VCaP (cell line): ENCODE results near the gene SENP3.
A peak's percentile ranks its signal among the peaks of the same experiment; 100 is the strongest.

Experiments
- H3K27ac ChIP-seq: fragments of 450-650 bp; 2 replicates; pipeline ENCODE4 v1.5.1; 2017
- CTCF ChIP-seq: fragments of 450-650 bp; conservative IDR thresholded peaks from 2 replicates; pipeline ENCODE4 v1.5.1; 2017; ENCODE audit warnings: mild to moderate bottlenecking, moderate library complexity

SENP3 gene

GRCh38 chr17:7530023-7530900, 31.5 kb upstream of the SENP3 start:
- H3K27ac ChIP-seq: no peak overlapping the region

GRCh38 chr17:7538050-7538449, 23.7 kb upstream of the SENP3 start:
- no peak for TF ChIP-seq CTCF
- H3K27ac ChIP-seq: no peak overlapping the region

More at GRCh38 chr17:7530023-7530900, 31.5 kb upstream of the SENP3 start:
- TF ChIP-seq CTCF: no peak

GRCh38 chr17:7538891-7539545, 22.7 kb upstream of the SENP3 start:
- H3K27ac ChIP-seq: no peak overlapping the region
- no peak for TF ChIP-seq CTCF

- no peak for TF ChIP-seq CTCF
- H3K27ac ChIP-seq: no peak overlapping the region
Observed at GRCh38 chr17:7541074-7541621, 20.6 kb upstream of the SENP3 start.

GRCh38 chr17:7544911-7545310, 16.8 kb upstream of the SENP3 start:
- no peak overlapping the region for H3K27ac ChIP-seq
- no peak for TF ChIP-seq CTCF

GRCh38 chr17:7548585-7549400, 12.9 kb upstream of the SENP3 start, which contains the start of gene TNFSF12:
TSS of gene TNFSF12 (plus strand) at chr17:7549058. CDS start at chr17:7549154, 96 bp downstream.
- H3K27ac ChIP-seq: peak within 1 kb of the TSS; percentile 68
- 0 out of 2 replicates have a peak, but pooled peaks have one; percentile 19 for TF ChIP-seq CTCF
